ENCODE data around the gene PLA2G6. TPM values are rescaled to one million over a fixed set of nuclear protein-coding genes. Genes with fewer than 3 reads are reported as not detected.

Gene PLA2G6
- total RNA-seq, 1 donor from 2014 or later: 35.8 TPM

- peak overlapping the region; percentile 85 to 90 for H3K4me3 ChIP-seq
- no peaks in the 10 kb centered on the region for H3K36me3 ChIP-seq
- intact Hi-C loops (cut with DNase I): loop anchor here (2.0 kb wide), 2 partner anchors 54 to 114 kb away; partner anchors contain the start of gene CSNK1E
- H3K4me1 ChIP-seq: peaks cover 45% of the 10 kb centered on the region
- H3K9me3 ChIP-seq: no peaks in the 10 kb centered on the region
- TF ChIP-seq POLR2A (IDR thresholded peaks at IDR 0.05) (no peak), POLR2AphosphoS5 (IDR thresholded peaks at IDR 0.05; ENCODE audit: insufficient read depth in 1 of 2, low read depth in 1 of 2) (peak in 1 of 2 donors; percentile 62)
- no peak for DNase-seq (ENCODE audit: extremely low spot score in 2 of 2)
- H3K27me3 ChIP-seq: no peaks in the 10 kb centered on the region
- peak overlapping the region; percentile 100 for H3K27ac ChIP-seq
Measured at GRCh38 chr22:38203090-38203810, 21.6 kb upstream of the PLA2G6 start.

GRCh38 chr22:38202437-38203089 lies 20.9 kb upstream of the PLA2G6 start:
- DNase-seq (ENCODE audit: extremely low spot score in 2 of 2): no peak
- H3K36me3 ChIP-seq: no peaks in the 10 kb centered on the region
- H3K27ac ChIP-seq: peak overlapping the region; percentile 100
- peak in 1 of 2 donors; percentile 35 for TF ChIP-seq POLR2A (IDR thresholded peaks at IDR 0.05)
- TF ChIP-seq CTCF (IDR thresholded peaks at IDR 0.05): peak in 1 of 3 experiments; percentile 11
- peak; percentile 73 to 85 for TF ChIP-seq POLR2AphosphoS5 (IDR thresholded peaks at IDR 0.05; ENCODE audit: insufficient read depth in 1 of 2, low read depth in 1 of 2)
- no peaks in the 10 kb centered on the region for H3K9me3 ChIP-seq
- H3K27me3 ChIP-seq: no peaks in the 10 kb centered on the region
- intact Hi-C loops (cut with DNase I): loop anchor here (2.0 kb wide), 2 partner anchors 54 to 114 kb away; partner anchors contain the start of gene CSNK1E
- H3K4me3 ChIP-seq: peak overlapping the region; percentile 85 to 90
- peaks cover 40% of the 10 kb centered on the region for H3K4me1 ChIP-seq

- peak in 1 of 2 donors; percentile 96 for TF ChIP-seq POLR2A (IDR thresholded peaks at IDR 0.05)
- peak; percentile 81 to 97 for TF ChIP-seq POLR2AphosphoS5 (IDR thresholded peaks at IDR 0.05; ENCODE audit: insufficient read depth in 1 of 2, low read depth in 1 of 2)
- TF ChIP-seq CTCF (IDR thresholded peaks at IDR 0.05): no peak
- intact Hi-C loops (cut with DNase I): loop anchor here (2.0 kb wide), 2 partner anchors 55 to 115 kb away; partner anchors contain the start of gene CSNK1E
- Histone ChIP-seq H3K27ac (peak within 1 kb of the TSS; percentile 100), H3K9me3 (no peaks in the 10 kb centered on the region), H3K4me3 (peak within 1 kb of the TSS; percentile 85 to 90), H3K36me3 (no peaks in the 10 kb centered on the region), H3K4me1 (peaks cover 40% of the 10 kb centered on the region), H3K27me3 (no peaks in the 10 kb centered on the region)
- peak in 1 of 2 donors; percentile 98 for DNase-seq (ENCODE audit: extremely low spot score in 2 of 2)
Measured at GRCh38 chr22:38201711-38202436, 20.2 kb upstream of the PLA2G6 start, which contains the start of gene MAFF. MAFF (plus strand) TSS chr22:38201994; CDS start chr22:38213854, 11,860 bp downstream.

GRCh38 chr22:38201371-38201710 lies 19.7 kb upstream of the PLA2G6 start:
- peaks cover 40% of the 10 kb centered on the region for H3K4me1 ChIP-seq
- intact Hi-C loops (cut with DNase I): no loop called here
- H3K27me3 ChIP-seq: no peaks in the 10 kb centered on the region
- H3K27ac ChIP-seq: peak overlapping the region; percentile 100
- no peak for DNase-seq (ENCODE audit: extremely low spot score in 2 of 2)
- H3K36me3 ChIP-seq: no peaks in the 10 kb centered on the region
- TF ChIP-seq POLR2AphosphoS5 (IDR thresholded peaks at IDR 0.05; ENCODE audit: insufficient read depth in 1 of 2, low read depth in 1 of 2): no peak
- H3K9me3 ChIP-seq: no peaks in the 10 kb centered on the region
- H3K4me3 ChIP-seq: peak overlapping the region; percentile 85 to 90

- no peaks in the 10 kb centered on the region for H3K36me3 ChIP-seq
- DNase-seq (ENCODE audit: extremely low spot score in 2 of 2): no peak
- TF ChIP-seq CTCF (IDR thresholded peaks at IDR 0.05) (no peak), POLR2A (IDR thresholded peaks at IDR 0.05) (no peak), POLR2AphosphoS5 (IDR thresholded peaks at IDR 0.05; ENCODE audit: insufficient read depth in 1 of 2, low read depth in 1 of 2) (no peak)
- intact Hi-C loops (cut with DNase I): loop anchor here (10.0 kb wide), 1 partner anchor 245 kb away; the partner anchor contains the start of genes C22orf23 and POLR2F
- H3K4me3 ChIP-seq: no peak overlapping the region
- no peaks in the 10 kb centered on the region for H3K9me3 ChIP-seq
- peaks cover 27% of the 10 kb centered on the region for H3K4me1 ChIP-seq
- H3K27me3 ChIP-seq: no peaks in the 10 kb centered on the region
- H3K27ac ChIP-seq: no peak overlapping the region
Measured at GRCh38 chr22:38199826-38200559, 18.4 kb upstream of the PLA2G6 start.
